Measurements from ENCODE around the gene SYMPK.
"Not testable (repeated sequence)": the region's sequence is repeated elsewhere in the genome, so short reads cannot be mapped to it uniquely, and the experiment has no call there.

SYMPK gene

DNA sequence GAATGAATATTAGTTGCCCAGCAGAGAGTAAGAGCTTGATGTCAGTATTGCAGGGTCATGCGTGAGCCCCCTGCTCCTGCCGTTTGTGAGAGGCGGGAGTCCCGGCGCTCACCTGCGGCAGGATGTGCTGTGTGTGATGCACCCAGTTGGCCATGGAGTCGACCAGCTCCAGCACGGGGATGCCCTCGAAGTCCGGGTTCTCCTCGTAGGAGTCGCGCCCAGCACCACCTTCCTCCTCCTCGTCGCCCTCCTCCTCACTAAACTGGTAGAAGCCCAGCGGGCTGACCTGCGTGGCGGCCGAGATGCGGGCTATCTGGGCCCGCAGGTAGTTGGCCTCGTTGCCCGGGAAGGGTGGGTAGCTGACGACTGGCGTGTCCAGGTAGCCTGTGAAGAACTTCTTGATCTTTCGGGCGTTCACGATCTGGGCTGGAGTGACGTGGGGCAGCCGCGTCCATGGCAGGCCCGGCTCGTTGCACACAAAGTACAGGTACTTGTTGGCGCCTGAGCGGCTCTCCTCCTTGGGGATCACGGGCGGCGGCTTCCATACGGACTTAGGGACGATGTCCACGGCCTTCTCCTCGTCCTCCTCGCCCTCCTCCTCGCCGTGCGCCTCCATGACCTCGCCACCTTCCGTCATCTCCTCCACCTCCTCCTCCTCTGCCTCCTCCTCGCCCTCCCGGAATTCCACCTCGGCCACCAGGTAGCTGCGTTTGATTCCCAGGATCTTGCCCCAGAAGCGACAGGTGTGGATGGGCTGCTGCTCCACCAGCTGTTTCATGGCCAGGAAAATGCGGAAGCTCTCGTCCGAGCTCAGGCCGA lies 58.6 kb downstream of the SYMPK start:
- DNase-seq (ENCODE audit: low spot score) = no peak

DNA sequence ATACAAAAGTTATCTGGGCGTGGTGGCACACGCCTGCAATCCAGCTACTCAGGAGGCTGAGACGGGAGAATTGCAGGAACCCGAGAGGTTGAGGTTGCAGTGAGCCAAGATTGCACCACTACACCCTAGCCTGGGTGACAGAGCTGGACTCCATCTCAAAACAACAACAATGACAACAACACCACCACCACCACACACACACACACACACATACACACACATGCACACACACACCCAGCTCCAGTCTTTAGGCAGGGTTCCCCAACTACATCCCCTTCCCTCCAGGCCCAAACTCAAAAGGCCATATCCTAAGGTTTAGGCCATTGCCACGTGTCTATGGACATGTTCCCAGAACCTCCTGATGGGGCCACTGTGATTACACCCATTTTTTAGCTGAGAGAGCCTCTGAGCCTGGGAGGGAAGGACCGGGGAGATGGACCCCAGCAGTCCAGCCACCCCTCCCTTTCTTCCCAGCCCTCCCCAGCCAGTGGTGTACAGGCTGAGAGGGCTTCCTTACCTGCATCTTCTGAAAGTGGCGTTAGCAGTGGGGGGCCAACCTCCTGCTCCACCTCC lies 61.3 kb downstream of the SYMPK start:
- no peak for DNase-seq (ENCODE audit: low spot score)

DNA sequence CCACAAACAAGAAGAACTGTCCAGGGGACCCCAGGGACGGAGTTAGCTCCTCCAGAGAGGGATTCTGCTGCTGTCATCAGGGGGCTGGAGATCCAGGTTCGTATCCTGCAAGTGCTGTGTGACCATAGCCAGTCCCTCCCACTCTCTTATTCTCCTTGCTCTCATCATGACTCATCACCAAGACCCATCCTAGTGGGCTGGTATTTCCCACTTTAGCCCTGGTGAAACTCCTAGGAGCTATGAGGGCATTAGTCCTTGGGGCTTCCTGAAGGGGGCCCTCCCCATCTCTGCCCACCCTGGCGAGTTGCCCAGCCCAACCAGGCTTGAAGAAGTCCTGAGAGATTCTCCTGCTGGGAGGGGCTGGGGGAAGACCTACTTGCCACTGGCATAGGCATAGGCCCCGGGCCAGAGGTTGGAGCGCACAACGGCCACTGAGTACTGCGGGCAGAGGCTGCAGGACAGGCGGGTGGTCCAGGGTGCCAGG lies 62.8 kb downstream of the SYMPK start:
- DNase-seq (ENCODE audit: low spot score) = no peak

DNA sequence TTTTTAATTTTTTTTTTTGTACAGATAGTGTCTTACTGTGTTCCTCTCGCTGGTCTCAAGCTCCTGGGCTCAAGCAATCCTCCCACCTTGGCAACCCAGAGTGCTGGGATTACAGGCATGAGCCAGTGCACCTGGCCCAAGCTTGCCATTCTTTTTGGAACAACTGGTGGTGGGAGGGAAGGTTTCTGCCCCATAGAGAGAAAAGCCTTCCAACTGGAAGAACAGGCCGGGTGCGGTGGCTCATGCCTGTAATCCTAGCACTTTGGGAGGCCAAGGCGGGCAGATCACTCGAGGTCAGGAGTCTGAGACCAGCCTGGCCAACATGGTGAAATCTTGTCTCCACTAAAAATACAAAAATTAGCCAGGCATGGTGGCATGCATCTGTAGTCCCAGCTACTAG lies 63.4 kb downstream of the SYMPK start:
- not testable (repeated sequence) for DNase-seq (ENCODE audit: low spot score)

DNA sequence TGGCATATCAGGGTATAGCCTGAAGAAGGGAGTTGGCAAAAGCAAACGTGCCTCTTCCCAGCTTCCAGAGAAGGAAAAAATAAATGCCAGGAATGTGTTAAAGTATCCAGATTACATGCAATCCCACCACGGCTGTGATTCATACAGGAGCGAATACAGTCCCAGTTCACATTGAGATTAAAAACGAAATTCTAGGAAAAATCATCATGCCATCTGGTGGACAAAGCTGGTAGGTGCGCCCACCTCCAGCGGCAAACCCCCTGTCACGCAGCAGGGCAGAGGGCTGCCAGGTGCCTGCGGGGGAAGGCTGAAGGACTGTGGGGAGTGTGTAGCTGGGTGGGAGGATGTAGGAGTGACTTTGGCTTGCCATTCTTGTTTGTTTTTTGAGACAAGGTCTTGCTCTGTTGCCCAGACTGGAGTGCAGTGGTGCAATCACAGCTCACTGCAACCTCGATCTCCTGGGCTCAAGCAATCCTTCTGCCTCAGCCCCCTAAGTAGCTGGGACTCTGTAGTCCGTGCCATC lies 63.9 kb downstream of the SYMPK start:
- peak; percentile 68 for DNase-seq (ENCODE audit: low spot score)

DNA sequence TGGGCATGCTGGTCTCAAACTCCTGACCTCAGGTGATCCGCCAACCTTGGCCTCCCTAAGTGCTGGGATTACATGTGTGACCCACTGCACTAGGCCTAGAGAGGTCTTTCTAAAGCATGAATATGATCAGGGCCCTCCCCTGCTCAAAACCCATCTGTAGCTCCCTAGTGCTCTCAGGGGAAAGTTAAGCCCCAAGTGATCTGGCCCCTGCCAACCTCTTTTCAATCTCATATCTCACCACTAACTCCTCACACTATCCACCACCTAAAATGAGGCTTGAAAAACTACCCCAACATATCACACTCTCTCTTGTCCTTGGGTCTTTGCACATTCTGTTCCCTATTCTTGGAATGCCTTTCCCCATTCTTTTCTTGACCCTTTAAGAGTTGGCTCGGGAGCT lies 68.3 kb downstream of the SYMPK start:
- no peak for DNase-seq (ENCODE audit: low spot score)

DNA sequence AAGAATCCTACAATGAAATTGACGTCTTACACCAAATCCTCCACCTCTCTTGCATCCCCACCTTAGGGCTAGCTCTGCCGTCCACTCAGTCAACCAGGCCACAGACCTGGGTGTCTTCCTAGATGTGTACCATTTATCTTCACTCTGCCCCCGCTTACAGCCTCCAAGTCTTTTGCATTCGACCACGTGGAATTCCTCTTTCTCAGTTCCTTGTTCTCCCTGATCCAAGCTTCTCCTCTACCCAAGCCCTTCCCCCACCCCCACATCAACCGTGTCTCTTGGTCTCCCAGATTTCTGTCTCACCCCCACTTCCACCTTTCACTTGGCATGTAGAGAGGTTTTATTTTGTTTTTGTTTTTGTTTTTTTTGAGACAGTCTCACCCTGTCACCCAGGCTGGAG lies 69.1 kb downstream of the SYMPK start:
- DNase-seq (ENCODE audit: low spot score) = no peak

DNA sequence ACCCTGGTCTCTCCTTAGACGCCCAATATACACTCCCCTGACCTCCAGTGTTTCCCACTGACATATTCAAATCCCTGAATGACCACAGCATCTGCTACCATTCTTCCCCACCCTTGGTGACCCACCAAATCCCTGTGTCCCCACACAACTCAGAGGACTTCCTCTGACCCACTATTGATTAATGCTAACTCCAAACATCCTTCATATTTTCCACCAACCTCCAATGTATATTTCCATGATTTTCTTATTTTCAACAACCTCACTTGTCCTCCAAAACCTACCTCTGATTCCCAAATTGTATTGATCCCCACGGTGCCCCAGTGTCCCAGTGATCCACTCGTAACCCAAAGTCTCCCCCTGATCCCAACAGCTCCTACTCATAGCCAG lies 69.8 kb downstream of the SYMPK start:
- no peak for DNase-seq (ENCODE audit: low spot score)

DNA sequence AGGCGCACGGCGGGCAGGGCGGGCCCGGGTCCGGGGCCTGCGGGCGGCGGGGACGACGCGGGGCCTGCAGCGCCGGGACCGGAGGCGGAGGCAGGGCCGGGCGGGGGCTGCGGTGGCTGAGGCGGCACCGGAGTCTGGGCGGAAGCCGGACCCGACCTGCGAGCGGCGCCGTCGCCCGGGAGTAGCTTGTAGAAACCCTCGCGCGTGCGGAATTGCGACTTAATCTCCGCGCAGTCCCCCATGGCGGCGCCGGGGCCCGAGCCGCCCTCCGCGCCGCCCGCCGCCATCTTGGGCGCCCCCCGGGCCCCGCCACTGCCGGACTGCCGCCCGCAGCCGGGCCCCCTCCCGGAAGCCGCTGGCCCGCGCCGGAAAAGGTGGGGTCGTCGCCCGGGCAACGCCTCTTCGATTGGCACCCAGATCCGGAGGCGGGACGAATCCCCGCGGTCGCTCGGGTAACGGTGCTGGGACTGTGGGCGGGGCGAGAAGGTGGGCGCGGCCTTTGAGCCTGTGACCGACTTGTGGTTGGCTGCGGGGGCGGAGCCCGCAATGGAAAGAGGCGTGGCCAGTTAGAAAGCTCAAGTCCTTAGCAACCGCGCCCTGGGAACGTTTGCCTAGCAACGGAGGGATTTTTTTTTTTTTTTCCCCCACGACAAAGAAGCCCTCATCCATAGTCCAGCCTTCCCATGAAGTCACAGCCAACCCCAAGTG lies 70.3 kb downstream of the SYMPK start, which contains the start of gene DMWD:
DMWD (minus strand) TSS at position 376 of the 708 bp plus-strand sequence; CDS start at position 287, 89 bp downstream.
- DNase-seq (ENCODE audit: low spot score) = peak; percentile 99

DNA sequence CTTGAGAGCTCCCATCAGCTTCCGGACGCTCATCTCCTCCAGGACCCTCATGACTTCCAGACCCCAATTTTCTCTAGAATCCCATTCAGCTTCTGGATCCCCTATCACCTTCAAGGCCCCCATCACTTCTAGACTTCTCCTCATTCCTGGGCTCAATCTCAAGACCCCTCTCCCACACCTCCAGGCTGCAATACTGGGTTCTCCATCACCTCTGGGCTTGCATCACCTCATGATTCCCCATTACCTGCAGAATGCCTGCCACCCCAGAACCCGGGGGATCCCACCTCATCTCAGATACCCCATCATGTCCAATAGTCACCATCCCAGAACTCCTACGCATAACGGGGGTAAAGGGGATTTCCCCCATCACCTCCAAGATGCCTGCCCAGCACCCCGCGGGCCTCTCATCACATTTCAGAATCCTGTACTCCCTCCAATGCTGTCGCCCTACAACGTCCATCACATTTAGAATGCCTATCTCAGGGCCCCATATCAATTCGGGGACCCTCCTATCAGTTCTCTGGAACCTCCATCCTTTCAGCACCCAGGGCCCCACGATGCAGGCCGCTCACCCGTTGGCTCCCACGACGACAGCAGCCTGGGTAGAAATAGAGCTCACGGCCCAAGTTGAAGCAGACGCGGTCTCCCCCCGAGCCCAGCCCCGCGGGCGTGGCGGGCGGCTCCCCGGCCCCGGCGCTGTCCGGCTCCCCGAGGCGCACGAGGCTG lies 71.0 kb downstream of the SYMPK start:
- DNase-seq (ENCODE audit: low spot score) = peak; percentile 4

DNA sequence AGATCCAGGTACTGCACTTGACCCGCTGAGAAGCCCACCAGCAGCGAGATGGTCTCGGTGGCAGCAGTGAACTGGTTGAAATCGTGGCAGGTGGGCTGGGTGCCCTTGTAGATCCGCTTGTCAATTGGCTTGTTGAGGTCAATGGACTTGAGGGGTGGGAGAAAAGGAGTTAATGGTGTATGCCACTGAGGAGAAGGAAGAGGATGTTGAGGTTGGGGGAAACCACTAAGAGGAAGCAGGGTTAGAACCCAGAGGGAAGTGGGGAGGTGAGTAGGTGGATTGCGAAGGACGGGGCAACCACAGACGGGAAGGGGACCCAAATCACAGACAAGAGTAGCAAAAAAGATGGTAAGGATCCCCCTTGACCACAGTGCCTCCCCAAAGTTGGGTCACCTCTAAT lies 72.0 kb downstream of the SYMPK start:
- peak; percentile 49 for DNase-seq (ENCODE audit: low spot score)

DNA sequence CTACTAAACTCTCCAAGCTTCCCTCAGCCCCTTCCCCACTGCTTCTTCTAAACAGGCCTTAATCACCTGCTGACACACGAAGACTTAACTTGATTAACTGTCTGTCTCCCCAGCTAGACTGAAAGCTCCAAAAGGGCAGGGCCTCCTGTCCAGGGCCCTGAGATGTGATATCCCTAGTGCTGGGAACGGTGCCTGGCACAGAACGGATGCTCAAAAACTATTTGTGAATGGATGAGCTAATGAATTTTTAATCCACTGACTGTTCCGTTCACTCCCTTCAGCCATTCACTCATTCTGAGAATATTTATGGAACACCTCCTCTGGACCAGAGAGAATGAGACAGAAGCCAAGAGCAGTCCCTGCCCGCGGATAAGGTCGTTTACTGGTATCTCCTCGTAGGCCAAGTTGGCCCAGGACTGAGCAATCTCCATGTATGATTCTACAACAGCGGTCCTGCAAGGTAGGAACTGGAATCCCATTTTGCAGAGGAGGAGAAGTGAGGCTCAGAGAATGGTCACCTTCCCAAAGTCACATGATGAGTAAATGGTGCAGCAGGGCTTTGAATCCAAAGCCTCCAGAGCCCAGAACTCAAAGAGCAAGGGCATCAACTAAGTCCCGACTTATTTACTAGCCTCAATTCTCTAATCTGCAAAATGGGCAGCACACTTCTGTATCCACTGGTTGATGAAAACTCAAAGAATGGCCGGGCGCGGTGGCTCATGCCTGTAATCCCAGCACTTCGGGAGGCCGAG lies 73.7 kb downstream of the SYMPK start:
- no peak for DNase-seq (ENCODE audit: low spot score)

DNA sequence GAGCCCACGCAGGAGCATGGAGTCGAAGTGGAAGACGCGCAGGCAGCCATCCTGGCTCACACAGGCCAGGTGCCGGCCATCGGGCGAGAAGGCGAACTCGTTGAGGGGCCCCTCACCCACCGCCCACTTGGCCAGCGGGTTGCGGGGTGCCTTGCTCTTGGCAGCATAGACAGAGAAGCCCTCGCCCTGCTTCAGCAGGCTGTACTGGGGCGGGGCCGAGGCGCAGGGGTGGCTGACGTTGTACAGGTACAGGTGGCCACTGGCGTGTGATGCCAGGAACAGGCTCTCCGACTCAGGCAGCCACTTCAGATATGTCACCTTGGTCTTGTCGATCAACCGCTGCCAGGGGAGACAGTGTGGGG lies 76.4 kb downstream of the SYMPK start:
- no peak for DNase-seq (ENCODE audit: low spot score)

DNA sequence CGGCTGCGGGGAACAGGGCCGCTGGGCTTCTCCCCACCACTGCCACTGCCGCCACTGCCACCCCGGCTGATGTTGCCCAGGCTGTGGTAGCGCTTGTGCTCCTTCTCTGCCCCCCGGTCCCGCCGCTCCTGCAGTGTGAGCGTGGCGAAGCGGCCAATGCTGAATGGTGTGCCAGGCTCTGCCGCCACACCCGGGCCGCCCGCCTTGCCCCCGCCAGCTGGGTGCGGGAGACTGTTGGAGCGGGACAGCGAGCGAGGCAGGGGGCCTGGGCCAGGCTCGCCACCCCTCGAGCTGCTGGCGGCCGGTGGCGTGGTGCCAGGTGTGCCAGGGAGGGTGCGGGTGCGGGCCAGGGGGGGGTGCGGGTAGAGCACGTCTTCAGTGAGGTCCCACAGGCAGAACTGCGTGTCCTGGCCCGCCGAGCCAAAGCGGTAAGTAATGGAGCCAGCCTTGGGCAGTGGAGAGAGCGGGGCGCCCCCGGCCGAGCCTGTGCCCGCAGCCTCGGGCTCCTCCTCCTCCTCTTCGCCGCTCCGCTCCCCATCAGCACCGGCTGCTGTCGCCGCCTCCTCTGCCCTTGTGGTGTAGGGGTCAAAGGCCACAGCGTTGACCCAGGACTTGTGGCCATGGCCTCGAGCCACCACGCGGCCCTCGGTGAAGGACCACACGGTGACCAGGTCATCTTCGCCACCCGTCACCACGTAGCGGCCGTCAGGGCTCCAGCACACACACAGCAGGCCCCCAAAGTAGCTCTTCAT lies 77.0 kb downstream of the SYMPK start:
- DNase-seq (ENCODE audit: low spot score) = no peak

DNA sequence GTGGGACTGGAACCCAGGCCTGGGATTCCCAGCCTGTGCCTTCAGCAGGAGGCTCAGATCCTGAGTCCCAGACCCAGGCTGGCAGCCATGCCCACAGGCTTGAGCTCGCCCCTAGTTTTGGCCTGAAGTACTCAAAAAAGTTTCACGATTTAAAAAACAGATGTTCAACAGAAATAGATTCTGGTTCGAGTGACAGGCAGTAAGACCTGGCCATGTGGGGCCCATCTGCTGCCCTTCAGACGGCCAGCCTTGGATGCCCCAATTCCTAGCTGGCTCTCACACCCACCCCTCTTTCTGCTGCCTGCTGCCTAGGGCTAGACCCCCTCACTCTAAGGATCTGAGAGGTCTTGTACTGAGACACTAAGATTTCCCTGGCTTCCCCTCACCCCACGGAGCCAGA lies 77.8 kb downstream of the SYMPK start:
- no peak for DNase-seq (ENCODE audit: low spot score)

DNA sequence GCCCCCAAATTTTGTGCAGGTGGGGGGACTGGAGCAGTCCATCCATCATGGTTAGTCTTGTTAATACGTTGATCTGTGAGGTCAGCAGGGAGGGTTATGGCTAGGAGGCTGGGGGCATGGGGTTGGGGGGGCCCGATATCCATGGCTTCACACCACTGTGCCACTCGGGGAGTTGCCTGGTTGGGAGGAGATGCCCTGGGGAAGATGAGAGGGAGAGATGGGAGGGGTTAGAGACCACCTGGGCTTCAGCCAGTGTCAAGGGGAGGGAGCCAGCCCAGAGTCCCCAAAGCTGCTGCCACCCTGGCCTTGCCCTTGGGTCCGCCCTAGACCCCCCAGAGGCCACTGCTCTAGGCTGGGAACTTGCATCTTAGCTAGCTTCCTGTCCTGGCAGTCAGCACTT lies 78.9 kb downstream of the SYMPK start:
- no peak for DNase-seq (ENCODE audit: low spot score)

DNA sequence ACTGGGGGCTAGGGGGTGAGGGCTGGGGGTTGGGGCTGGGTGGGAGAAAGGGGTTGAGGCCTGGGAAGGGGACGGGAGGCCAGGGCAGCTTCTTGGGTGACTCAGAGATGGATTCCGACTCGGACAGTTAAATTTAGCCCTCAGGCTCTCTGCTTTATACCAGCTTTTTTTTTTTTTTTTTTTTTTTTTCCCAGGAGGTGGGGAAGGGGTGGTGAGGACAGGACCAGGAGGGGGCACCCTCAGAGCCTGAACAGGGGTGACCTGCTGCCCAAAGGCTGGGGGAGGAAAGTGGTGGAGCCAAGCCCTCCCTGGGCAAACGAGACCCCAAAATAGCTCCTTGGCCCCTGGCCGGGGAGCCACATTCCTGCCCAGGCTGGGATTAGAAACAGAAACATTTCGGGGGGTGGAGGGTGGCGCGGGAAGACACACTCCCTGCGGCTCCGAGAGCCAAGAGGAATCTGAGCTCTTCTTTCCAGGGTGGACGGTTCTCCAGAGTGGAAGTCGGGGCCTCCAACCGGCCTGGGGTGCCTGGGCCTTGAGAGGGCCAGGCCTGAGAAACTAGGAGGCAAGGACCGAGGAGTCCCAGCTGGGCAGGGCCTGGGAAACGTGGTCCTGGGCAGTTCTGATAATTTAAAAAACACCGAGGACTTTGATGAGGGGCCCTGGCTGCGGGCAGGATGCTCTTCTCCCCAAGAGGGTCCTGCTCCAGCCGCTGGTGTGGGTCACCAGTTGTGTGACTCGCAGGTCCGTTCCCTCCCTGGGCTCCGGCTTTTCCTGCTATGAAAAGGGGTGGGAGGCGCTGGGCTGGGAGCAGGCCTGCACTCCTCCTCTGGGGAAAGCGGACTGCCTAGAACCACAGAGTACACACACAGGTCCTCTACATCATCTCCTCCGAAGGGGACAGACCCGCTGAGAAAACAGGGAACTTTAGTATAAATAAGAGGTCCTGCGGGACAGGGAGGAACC lies 79.8 kb downstream of the SYMPK start:
- DNase-seq (ENCODE audit: low spot score) = no peak

DNA sequence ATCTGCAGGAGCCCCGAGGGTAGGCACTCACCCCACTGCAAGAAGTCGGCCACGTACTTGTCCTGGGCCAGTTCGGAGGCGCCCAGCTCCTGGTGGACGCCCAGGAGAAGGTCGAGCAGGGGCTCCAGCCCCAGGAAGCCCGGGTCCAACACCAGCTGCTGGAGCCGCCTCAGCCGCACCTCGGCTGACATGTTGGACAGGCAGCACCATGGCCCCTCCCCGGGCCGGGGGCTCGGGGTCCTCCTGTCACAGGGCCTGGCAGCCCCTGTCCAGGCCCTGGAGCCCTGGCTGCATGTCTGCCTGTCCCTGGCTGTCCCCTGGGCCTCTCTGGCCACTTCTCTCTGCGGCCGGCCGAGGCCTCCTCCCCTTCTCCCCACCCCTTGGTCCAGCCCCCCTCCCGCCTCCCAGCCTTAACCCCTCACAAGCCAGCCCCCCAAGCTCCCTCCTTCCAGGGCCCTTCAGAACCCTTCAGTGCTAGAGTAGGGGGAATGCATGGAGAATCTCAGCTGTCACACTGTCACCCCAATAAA lies 80.7 kb downstream of the SYMPK start, which contains the start of gene DMPK:
DMPK (minus strand) TSS at position 329 of the 530 bp plus-strand sequence; CDS start at position 191, 138 bp downstream.
- DNase-seq (ENCODE audit: low spot score) = no peak
